Glomerular visceral epithelial cell (primary cell): Measurements from ENCODE around the gene TCF4.

Experiments used
- DNase-seq: peaks from one replicate; pipeline ENCODE4 v3.0.0-alpha.2; 2016; ENCODE audit errors: extremely low spot score

The TCF4 gene

DNA sequence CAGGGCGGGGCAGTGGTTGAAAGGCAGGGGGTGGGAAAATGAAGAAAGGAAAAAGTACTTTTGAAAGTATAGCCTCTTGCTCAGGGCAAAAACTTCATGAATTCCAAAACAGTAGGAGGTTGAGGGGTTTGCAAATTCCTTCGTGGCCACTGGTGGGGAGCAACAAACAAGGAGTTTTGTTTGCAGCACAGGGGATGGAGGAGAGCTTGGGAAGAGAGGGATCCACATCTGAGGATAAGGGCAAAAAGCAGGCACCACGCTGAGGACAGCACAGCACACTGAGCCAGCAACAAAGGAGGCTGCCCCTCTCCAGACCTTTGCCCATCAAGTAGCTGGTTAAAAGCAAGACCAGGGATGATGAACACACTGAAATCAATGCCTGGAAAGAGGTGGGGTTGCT, 148.9 kb downstream of the TCF4 start:
- DNase-seq: no peak

DNA sequence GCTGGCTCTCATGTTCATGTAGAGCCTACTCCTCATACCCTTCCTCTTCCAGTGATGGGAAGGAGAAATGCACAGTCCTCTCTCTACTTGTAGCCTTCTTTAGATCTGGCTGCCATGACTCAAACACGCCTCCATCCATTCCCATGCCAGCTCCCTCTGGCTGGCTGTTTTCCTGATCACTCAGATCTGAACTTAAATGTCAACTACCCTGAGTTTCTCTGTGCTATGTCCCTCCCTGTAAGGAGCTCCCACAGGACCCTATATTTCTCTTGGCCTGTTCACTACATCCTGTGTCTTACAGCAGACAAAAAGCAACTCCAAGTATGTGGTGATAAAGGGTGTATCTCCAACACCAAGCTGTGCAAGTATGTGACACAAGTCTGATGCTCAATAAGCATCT, 152.4 kb downstream of the TCF4 start:
- DNase-seq: no peak

DNA sequence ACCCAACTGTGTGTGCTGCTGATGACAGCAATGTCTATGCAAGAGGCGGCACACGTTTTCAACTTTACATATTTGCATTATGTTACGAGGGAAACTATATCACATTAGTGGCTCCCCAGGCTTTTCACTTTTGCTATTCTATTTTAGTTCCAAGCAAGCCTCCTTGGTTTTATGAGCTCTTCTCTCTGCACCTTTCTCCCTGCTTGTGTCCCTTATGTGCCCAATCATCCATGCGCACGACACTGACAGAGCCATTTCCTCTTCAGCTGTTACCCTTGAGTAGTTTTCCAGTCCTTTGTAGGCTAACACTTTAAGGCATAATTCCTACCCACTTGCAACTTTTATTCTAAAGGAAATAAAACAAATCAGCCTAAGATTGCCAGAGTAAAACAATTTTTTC, 154.3 kb downstream of the TCF4 start:
- no peak for DNase-seq

DNA sequence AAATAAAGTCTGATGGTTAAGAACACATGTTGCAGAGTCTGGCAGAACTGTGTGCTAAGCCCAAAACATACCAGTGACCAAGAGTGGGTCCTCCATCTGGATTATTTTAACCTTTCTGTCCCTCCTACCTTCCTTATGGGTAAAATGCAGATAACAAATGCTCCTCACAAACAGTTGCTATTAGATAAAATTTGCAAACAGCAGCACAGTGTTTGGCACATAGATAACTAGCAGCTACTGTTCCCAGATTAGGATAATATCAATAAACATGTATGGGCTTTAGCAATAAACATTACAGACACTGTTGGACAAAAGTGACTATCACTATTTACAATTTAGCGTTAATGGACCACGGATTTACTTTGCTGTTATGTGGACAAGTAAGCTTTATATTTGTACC, 154.9 kb downstream of the TCF4 start:
- DNase-seq: no peak

DNA sequence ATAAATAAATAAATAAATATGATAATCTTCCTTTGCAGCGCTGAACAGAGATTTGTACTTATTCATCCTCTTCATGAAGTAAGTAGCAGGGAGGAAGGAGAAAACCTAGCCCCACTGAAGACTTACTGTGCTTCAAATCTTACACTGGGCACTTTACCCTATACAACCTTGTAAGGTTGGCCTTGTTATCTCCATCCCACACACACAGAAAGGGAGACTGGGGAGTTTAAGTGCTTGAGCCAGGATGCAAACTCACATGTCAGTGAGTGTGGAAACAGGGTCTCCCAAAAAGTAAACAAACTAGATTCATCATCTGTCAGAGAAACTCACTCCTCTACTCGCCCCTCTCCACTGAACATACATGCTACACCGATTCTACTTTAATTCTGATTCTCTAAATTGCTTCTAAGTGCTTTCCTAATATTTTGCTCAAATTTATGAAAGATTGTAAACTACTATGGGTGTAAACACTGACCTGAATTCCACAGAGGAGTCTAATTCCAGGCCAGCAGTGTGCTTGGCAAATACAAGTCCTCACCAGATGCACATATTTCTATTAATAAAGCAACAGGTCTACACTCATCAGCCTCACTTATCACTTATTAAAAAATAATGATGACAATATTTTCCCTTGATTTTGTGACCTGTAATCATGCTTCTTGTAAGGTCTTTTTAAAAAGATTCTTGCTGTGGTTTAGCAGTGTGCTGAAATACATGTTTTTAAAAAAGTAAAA, 155.5 kb downstream of the TCF4 start:
- DNase-seq: no peak

DNA sequence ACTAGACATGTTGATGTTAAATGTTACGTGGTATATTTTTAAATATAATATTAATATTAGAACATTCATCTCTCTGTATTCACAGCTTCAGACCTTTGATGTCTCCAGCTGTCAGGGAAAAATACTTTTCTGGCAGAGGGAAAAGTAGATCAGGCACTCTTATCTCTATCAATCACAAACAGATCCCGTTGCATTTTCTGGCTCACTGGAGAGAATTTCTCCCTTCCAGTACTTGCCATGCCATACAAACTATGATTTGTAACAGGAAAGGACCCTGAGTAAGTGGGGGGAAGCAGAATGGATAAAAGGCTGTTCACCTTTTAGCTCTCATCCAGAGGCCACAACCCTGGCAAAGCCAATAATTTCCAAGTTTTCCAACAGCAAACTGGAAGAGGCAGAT, 158.0 kb downstream of the TCF4 start:
- DNase-seq: no peak

DNA sequence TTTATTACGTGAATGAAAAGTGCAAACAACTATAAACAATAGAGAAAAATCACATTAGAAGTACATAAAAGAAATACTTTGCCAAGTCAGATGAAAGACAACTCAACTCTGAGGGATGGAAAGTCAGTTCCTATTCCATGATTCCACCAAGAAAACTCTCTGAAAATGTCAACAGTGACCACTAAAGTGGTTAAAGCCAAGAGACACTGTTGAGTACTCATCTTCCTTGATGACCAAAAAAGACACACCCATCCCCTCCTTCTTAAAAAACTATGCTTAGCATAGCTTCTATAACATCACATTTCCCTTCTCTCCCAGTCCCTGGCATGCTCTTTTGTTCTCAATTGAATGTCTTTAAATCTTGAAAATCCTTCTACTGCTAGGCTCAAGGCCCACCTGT, 160.0 kb downstream of the TCF4 start:
- DNase-seq: no peak

DNA sequence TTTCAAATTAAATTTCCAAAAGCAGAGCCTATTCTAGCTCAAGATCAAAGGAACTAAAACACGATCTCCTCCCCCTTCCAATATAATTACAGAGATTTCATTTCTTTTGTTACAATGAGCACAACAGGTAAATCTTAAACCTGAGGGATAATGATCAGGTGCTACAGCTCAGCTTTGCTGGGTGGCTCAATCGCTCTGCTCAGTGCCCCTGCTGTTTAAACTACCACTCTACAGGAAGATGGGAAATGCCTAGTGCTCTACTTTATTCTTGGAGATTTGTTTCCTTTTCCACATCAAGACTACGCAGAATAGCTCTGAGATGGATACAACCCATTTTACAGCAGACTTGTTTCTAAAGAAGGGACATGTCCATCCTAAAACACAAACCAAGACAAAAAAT, 162.3 kb downstream of the TCF4 start:
- DNase-seq: no peak

DNA sequence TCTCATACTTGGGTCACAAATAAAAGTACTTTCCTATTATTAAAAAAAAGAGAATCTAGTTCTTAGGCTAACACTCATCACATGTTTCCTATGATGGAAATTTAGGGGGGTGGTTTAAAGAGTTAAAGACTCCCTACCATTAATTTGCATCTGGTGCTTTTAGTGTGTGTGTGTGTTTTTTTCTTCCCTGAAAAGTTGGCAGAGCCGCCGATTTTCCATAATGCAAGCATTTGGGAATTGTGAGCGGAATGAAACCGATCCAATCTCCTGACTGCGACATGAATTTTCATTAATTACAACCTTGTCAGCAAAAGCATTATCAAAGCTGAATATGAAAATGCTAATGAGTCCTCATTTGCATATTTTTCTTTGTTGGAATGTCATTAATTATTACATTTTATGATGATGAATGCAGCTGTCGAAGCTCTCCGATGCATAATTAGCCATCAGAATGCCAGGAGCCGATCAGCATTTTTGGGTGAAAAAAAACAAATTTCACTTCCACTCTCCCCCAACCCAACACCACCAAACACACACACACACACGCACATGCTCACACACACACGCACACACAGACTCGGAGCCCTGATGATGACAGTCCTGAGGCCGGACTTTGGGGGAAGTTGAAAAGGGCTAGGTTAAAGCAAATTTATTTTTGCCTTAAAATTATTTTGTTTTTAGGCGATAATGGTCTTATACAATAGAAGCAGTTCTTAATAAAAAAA, 165.4 kb downstream of the TCF4 start:
- DNase-seq: no peak

DNA sequence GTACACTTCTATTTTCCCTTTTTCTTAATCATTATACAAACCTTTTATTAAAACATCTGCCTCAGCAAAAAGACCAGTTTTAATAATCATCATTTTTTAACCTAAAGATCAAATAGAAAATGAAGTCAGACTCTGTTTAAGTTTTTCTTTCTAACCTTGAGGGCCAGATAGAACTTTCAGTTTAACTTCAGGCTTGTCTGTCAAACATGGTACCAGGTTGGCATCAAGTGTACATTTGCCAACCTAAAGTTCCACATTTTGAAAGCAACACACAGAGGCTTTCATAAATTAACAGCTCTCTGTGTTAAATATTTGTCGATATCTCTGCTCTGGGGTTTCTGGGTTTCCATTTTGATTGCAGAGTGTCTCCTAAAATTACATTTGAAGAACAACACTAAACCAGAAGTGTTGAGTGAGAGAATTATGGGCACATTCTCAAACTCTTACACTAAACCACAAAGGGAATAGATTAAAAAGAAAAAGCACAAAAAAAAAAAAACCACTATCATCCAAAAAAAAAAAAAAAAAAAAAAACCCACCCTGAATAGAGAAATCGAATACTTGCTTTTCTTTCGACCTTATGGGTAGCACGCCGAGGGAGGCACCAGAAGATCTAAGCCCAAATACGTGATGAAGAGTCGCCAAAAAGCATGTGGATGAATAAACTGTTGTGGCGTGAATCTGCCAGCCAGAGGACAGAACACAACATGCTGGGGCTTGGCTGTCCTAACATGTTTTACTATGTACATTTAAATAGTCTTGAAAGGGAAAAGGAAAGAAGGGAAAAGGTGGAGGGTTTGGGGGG, 166.2 kb downstream of the TCF4 start:
- DNase-seq: no peak

DNA sequence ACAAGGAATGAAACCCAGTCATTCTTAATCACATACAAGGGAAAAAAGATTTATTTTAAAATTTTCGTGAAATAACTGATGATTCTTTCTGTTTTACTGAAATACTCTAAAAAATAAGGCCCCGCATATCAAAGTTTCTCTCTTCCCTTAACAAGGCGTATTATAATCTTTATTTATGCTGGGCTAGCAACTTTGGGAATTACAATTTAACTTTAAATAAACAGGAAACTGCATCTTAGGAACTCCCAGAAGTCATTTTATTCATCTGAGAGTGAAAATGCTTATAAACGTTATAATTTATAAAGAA, 166.7 kb downstream of the TCF4 start:
- no peak for DNase-seq

DNA sequence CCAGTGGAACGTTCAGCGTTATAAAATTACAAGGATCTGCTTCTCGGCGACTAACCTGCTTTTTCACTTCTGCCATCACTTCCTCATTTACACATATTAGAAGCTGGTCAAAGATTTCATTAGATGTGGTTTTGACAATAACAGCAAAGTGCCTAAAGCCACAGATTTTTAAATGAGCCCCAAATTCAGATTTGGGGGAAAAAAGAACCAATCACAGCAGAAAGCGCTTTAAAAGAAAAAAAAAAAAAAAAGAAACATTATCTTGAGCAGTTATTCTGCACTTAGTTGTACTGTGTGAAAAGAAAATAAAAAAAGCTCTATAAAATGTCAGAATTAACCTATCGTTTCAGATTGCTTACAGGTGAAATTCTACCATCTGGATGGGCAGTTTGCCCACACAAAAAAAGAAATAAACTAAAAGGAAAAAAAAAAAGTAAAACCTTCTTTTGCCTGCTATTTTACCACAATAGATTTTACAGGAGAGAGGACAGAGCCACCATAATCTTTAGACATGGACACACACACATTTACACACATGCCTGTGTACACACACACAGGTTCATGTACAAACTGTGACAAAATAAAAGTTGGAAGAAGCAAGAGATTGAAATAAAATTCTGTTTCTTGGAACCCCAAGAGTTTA, 167.2 kb downstream of the TCF4 start:
- DNase-seq: no peak

DNA sequence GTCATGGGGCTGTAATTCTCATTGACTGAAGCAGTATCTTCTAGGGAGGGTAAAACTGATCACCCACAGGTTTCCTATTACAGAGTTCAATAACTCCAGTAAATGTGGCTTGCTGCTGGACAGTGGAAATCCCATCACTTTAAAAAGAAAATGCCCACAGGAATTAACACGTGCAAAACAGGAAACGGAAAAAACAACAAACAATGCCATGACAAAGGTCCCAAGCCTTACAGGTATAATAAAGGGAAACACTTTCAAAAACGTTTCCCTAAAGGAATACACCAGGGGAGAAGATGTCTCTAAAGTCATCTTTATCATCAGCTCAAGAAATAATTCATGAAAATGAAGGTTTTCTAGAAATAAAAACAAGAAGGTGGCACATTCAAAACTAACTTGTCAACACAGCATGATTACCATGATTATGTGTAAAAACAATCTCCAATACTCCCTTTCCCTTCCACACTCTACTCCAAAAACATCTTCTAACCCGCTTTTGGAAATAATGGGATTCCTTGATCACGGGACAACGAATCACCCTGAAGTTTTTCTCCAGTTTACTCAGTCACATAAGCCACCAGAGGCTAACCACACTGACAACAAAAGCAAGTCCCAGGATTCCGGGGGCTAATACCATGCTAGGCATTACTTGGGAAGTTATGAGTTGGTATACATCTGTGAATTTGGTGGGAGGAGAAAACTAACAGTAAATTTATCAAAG, 167.9 kb downstream of the TCF4 start:
- DNase-seq: no peak

DNA sequence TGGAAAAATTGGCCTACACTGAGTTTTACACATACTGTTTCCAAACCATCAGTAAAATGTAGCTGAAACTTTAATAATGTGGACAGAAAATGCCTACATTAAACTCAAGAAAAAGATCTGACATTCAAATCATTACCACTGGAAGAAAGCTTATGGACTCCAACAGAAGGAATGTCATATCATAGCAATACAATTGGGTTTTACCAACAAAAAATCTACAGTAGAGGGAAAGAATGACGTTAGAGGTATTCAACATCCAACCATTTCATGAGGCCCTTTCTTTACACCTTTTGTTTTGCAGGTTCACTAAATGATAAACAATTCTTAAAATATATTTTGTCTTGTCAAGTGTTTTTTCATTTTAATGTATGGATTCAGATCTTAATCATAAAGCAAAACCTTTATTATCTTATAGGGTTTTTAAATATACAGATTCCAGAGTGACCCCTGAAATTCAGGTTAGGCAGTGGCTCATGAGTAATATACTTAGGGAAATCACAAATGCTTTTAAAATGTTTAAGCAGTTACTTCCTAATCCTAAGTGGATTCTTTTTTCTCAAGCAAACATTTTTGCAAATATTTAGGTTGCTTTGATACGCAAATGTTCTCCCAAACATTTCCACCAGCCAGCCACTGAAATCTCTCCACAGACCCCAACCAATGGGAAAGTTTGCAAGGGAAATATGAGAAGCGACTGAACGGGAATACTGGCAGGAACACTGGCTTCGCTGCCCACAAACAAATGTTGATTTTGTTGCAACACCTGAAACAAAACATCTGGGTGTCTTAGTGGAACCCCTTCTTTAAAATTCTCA, 168.7 kb downstream of the TCF4 start:
- no peak for DNase-seq

DNA sequence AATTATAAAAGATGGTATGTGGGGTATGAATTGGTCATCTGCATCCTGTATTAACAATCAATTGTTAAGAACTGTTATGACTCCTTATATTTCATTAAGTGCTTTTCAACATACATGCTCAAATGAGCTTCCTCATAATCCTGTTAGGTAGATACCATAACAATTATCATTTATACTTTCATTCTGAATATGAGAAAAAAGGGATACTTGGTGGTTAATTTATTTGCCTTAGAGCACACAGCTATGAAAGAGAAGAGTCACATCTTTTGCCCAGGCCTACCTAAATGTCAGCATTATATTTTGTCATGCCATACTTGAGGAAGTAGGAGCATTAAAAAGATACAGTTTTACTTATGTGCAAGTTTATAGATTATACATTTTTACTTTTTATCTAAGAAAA, 169.6 kb downstream of the TCF4 start:
- DNase-seq: no peak

DNA sequence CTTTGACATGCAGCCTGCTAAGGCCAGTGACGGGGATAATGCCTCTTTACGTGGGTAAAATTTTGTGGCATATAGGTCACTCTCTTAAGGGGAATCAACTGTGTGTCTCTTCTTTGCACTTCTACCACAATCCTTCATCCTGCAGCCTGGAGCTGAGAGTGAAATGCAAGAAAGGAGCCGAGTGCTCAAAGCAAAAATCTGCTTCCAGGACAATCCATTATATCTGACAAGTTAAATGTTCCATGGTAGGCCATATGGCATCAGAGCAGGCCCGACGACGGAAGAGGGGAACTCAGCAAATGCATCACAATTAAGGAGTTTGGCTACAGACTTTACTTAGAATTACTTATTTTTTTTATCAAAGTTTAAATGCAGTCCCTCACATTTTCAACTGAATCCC, 171.2 kb downstream of the TCF4 start:
- no peak for DNase-seq

DNA sequence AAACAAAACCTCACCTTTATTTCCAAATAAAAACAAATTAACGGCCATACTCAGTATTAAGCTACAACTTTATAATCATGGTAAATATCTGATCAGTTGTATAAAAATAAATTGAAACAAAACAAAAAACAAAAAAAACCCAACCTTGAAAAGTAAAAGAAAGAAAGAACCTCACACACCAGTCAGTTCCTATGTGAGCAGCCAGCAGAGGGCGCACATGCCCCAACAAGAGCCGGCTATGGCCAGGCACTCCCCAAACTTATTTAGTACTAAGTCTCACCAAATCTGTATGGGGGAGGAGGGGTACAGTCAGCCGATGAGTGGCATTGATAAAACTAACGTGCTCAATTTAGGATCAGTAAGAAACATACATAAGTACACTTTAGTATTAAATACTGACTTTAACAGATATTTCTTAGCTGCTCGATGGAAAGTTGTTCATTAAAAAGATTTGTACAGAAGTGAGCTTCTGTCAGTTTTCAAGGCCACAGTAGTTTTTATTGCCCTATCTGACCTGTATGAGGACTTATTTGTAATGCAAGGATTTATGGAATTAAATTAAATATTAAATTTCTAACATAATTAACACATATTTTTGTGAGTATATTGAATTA, 172.6 kb downstream of the TCF4 start:
- peak; percentile 79 for DNase-seq

DNA sequence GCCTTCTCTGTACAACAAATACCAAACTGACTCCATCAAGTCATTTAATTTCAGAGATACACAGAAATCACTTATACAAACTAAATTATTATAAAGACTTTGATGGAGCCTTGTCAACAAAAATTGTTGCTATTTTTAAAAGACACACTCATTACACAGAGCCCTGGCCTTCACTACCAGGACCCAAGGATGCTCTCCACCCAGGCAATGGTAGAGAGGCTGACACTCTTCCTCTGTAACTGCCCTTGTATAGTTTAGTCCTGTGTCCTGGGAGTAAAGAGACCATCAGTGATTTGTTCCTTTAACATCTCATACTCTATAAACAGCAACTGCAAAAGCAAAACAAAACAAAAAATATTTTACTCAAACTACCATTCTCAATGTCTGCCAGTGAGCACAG, 173.5 kb downstream of the TCF4 start:
- DNase-seq: no peak

DNA sequence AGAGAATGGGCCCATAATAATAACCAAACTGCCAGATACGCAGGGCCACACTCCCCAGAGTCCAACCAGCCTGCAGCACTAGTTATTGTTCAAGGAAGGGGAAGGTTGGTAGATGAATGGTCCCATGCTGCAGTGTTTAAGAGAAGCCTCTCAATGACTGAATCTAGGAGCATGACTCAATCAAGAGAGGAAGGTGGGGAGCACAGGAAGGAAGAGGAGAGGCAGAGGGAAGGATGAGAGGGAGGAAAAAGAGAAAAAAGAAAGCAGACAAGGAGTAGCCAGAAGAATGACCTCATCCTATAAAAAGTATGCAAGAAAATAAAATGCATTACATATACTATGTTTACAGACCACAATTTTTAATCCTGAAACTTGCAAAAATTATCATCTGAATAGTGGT, 174.5 kb downstream of the TCF4 start:
- DNase-seq: no peak

DNA sequence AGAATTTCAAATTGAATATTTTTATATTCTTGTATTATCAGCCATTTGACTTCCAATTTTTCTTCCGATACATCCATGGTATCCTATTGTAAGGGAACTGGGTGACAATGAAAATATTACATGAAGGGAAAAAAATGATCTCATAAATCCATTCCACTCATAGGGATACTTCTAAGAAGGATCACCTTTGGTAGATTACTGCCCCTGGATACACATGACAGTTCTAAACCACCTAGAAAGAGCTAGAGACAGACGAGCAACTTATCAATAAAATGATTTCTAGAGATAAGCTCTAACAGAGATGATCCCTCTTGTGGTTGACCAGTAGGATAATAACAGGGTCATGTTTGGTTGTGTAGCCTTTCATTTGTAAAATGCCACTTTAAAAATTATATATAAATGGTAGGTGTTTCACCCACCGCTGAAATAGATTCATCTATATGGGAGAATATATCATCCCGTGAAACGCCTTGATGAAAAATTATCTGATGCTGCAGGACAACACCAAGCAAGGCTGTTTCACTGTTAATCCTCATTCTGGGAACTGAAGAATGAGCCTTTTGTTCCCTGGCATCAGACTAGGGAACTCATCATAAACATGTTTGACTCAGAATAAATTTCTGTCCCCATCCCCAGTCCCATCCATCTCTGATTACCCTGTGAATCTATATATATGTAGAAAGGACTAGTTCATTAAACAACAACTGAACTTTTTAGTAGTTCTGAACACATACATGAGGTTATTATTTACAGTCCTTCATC, 180.0 kb downstream of the TCF4 start:
- no peak for DNase-seq
